Measurements from ENCODE around the gene HEXIM2. TPM values are rescaled to one million over a fixed set of nuclear protein-coding genes. Genes with fewer than 3 reads are reported as not detected.
"Not testable (repeated sequence)": the region's sequence is repeated elsewhere in the genome, so short reads cannot be mapped to it uniquely, and the experiment has no call there.

HEXIM2 gene
- polyA plus RNA-seq, 4 donors = 8.7 to 19.3 (median 10.5) TPM

DNA sequence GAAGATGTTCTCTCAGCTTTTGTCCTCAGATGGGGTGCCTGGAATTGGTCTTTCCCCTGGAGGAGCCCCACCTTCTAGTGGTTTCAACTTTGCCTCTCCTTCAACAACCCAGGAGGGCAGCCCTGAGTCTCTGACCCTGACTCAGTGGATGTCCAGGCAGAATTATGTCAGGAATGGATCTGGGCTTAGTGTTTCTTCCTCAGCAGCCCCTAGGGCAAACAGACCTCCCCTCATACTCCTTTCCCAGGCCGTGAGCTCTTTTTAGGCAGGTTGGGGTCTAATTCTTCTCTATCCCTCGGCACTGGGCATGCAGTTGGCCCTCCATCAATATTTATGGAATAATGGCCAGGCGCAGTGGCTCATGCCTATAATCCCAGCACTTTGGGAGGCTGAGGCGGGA is 39.8 kb downstream of the HEXIM2 start:
- DNase-seq (ENCODE audit: low read depth in 4 of 4, low spot score in 3 of 4) = no peak

GRCh38 chr17:45201880-45202279 is 40.2 kb downstream of the HEXIM2 start:
- not testable (repeated sequence) for DNase-seq (ENCODE audit: low read depth in 4 of 4, low spot score in 3 of 4)

GRCh38 chr17:45218895-45219661 is 57.4 kb downstream of the HEXIM2 start:
- DNase-seq (ENCODE audit: low read depth in 4 of 4, low spot score in 3 of 4) = peak in 2 of 4 donors; percentile 60 to 70

Other genes starting within 250 kb of the HEXIM2 start
- 1 to 10 TPM in 1 of 4 donors, under 1 TPM in 3; 0.35 to 1.3 (median 0.67) TPM for gene GFAP, start 246.4 kb upstream of the HEXIM2 start, polyA plus RNA-seq (ENCODE audit: insufficient read length in 4 of 4)
- gene KIF18B, start 214.1 kb upstream of the HEXIM2 start, polyA plus RNA-seq (ENCODE audit: insufficient read length in 4 of 4) = 10 to 100 TPM in 3 of 4 donors, 1 to 10 TPM in 1; 9.9 to 18.8 (median 12.4) TPM
- gene C1QL1, start 193.6 kb upstream of the HEXIM2 start, polyA plus RNA-seq (ENCODE audit: insufficient read length in 4 of 4) = 1 to 10 TPM; 1.7 to 3.6 (median 2.2) TPM
- 10 to 100 TPM; 42.4 to 58.4 (median 53.4) TPM for gene DCAKD, start 110.2 kb upstream of the HEXIM2 start, polyA plus RNA-seq (ENCODE audit: insufficient read length in 4 of 4)
- gene NMT1, start 100.6 kb upstream of the HEXIM2 start, polyA plus RNA-seq (ENCODE audit: insufficient read length in 4 of 4) = 10 to 100 TPM; 53.6 to 83.3 (median 65.3) TPM
- gene PLCD3, start 29.4 kb upstream of the HEXIM2 start, polyA plus RNA-seq (ENCODE audit: insufficient read length in 4 of 4) = 100 to 1,000 TPM in 1 of 4 donors, 10 to 100 TPM in 3; 25.8 to 106 (median 30.2) TPM
- 10 to 100 TPM in 3 of 4 donors, 1 to 10 TPM in 1; 9.3 to 19.2 (median 11.4) TPM for gene ACBD4, start 26.2 kb upstream of the HEXIM2 start, polyA plus RNA-seq (ENCODE audit: insufficient read length in 4 of 4)
- gene HEXIM1, start 13.4 kb upstream of the HEXIM2 start, polyA plus RNA-seq (ENCODE audit: insufficient read length in 4 of 4) = 10 to 100 TPM; 32.8 to 46.1 (median 41.2) TPM
- 1 to 10 TPM; 5.7 to 7.7 (median 6.5) TPM for gene FMNL1, start 60.0 kb downstream of the HEXIM2 start, polyA plus RNA-seq (ENCODE audit: insufficient read length in 4 of 4)
- under 1 TPM; 0.09 to 0.41 (median 0.17) TPM for gene SPATA32, start 100.2 kb downstream of the HEXIM2 start, polyA plus RNA-seq (ENCODE audit: insufficient read length in 4 of 4)
- gene MAP3K14, start 155.1 kb downstream of the HEXIM2 start, polyA plus RNA-seq (ENCODE audit: insufficient read length in 4 of 4) = 1 to 10 TPM; 5.5 to 7.7 (median 6.1) TPM

Data from left renal pelvis (tissue), 4 donors.